HepG2 (cell line): Measurements from ENCODE around the gene LRP5. TPM values are rescaled to one million over a fixed set of nuclear protein-coding genes. Genes with fewer than 3 reads are reported as not detected.

Source experiments
- ATAC-seq: fragments of 200-7000 bp; cut with Tn5 transposase; 3 replicates; pipeline ENCODE4 v1.9.1; 2020; ENCODE audit warnings: mild to moderate bottlenecking, moderate library complexity
- BruUV-seq: library from RNA; stranded (reverse); fragments of 400-500 nt; replicated peaks from 2 replicates; lab custom pipeline; 2021; lab: Mats Ljungman, UMichigan
- CTCF ChIA-PET: fragments of 300-600 bp; formaldehyde crosslinking; extraction: SDS; loops from one replicate; lab custom pipeline; 2021; ENCODE audit warnings: low total read pairs, inconsistent platforms, low intra/inter-chr PET ratio; lab: Yijun Ruan, JAX
- POLR2A ChIA-PET: fragments of 350-600 bp; sonication (Branson Sonifier 250); formaldehyde crosslinking; loops from one replicate; lab custom pipeline; 2020; ENCODE audit warnings: antibody characterized with exemption, inconsistent platforms; lab: Yijun Ruan, JAX
- DNase-seq: peaks from one replicate; pipeline ENCODE4 v3.0.0-alpha.2; 2015; ENCODE audit warnings: low spot score
- FAIRE-seq: peaks from 3 replicates; lab custom pipeline; 2011; peaks lifted over from hg19 to GRCh38; lab: Jason Lieb, UNC
- H2AFZ ChIP-seq: one replicate; pipeline ENCODE4 v1.6.1; 2011; ENCODE audit warnings: low read length, inconsistent platforms
- H3K27ac ChIP-seq: fragments of 300-600 bp; 3 replicates; pipeline ENCODE4 v1.8.0; 2011; ENCODE audit warnings: mixed run types, mild to moderate bottlenecking, mixed read lengths, low read length, inconsistent platforms; ENCODE audit not compliant: insufficient read depth; ENCODE audit errors: extremely low read length
- H3K27me3 ChIP-seq, 2 experiments: fragments of 200-600 bp in 1 of 2; 2 replicates in 1 of 2; 3 replicates in 1 of 2; pipeline versions ENCODE4 v1.6.0 to v1.8.0; 2011; ENCODE audit warnings: low read length in 2 of 2, mild to moderate bottlenecking in 2 of 2, moderate library complexity in 2 of 2, inconsistent platforms in 1 of 2; ENCODE audit not compliant: insufficient read depth in 2 of 2, control insufficient read depth in 1 of 2
- H3K36me3 ChIP-seq, 2 experiments: fragments of 200-600 bp in 1 of 2; replicated peaks in 1 of 2; 2 replicates in 1 of 2; 3 replicates in 1 of 2; pipeline versions ENCODE4 v1.5.1 to v1.8.0; 2011; ENCODE audit warnings: low read length in 2 of 2, inconsistent platforms in 1 of 2; ENCODE audit not compliant: insufficient read depth in 2 of 2, control insufficient read depth in 1 of 2
- H3K4me1 ChIP-seq: 2 replicates; pipeline ENCODE4 v1.5.1; 2012; ENCODE audit warnings: low read length, inconsistent platforms; ENCODE audit not compliant: insufficient read depth
- H3K4me2 ChIP-seq: 2 replicates; pipeline ENCODE4 v1.6.0; 2011; ENCODE audit warnings: low read depth, low read length, inconsistent platforms
- H3K4me3 ChIP-seq, 3 experiments: fragments of 200-600 bp in 1 of 3; sonication (generic), shearing (Covaris generic) in 1 of 3; replicated peaks in 1 of 3; 2 replicates each; pipeline ENCODE4 v1.5.1; 2011 to 2016; ENCODE audit warnings: low read length in 3 of 3, inconsistent platforms in 2 of 3, low read depth in 2 of 3, mild to moderate bottlenecking in 2 of 3, control low read depth in 1 of 3, mixed read lengths in 1 of 3; ENCODE audit not compliant: insufficient read depth in 1 of 3
- H3K79me2 ChIP-seq: one replicate; pipeline ENCODE4 v1.6.1; 2011; ENCODE audit warnings: low read length, inconsistent platforms; ENCODE audit not compliant: insufficient read depth
- H3K9ac ChIP-seq: 2 replicates; pipeline ENCODE4 v1.6.0; 2011; ENCODE audit warnings: mild to moderate bottlenecking, low read depth, low read length, inconsistent platforms; ENCODE audit not compliant: insufficient read depth
- H3K9me3 ChIP-seq: 2 replicates; pipeline ENCODE4 v1.5.1; 2012; ENCODE audit warnings: mild to moderate bottlenecking, low read length
- H4K20me1 ChIP-seq: 2 replicates; pipeline ENCODE4 v1.6.0; 2011; ENCODE audit warnings: inconsistent platforms, mild to moderate bottlenecking, low read length, moderate library complexity; ENCODE audit not compliant: insufficient read depth
- ATF7 ChIP-seq, 2 experiments: fragments of 450-650 bp in 1 of 2; sonication (generic) in 1 of 2; formaldehyde crosslinking in 1 of 2; IDR thresholded peaks; 2 replicates each; pipeline versions ENCODE4 v1.4.0 to v1.6.1; 2016 to 2020; ENCODE audit warnings: antibody characterized with exemption in 1 of 2, mild to moderate bottlenecking in 1 of 2, missing genetic modification reagents in 1 of 2
- CREB1 ChIP-seq, 2 experiments: fragments of 450-650 bp in 1 of 2; IDR thresholded peaks; 2 replicates each; pipeline ENCODE4 v1.6.1; 2016 to 2017; ENCODE audit warnings: control low read depth in 1 of 2, mild to moderate bottlenecking in 1 of 2, missing compliant biosample characterization in 1 of 2, missing genetic modification characterization in 1 of 2
- FLYWCH1 ChIP-seq: sonication (generic); formaldehyde crosslinking; IDR thresholded peaks from 2 replicates; pipeline ENCODE4 v1.8.1; 2023; ENCODE audit warnings: mild to moderate bottlenecking, missing genetic modification reagents
- LCORL ChIP-seq, 2 experiments: fragments of 450-650 bp in 1 of 2; sonication (generic) in 1 of 2; formaldehyde crosslinking in 1 of 2; IDR thresholded peaks; 2 replicates each; pipeline versions ENCODE4 v1.5.0 to v1.6.1; 2017 to 2020; ENCODE audit warnings: antibody characterized with exemption in 1 of 2, missing genetic modification reagents in 1 of 2
- SP2 ChIP-seq: sonication (generic); formaldehyde crosslinking; IDR thresholded peaks from 2 replicates; pipeline ENCODE4 v1.5.1; 2020; ENCODE audit warnings: mild to moderate bottlenecking, missing genetic modification reagents
- ZNF205 ChIP-seq: IDR thresholded peaks from 2 replicates; pipeline ENCODE4 v1.6.1; 2018; ENCODE audit warnings: missing biosample characterization, missing genetic modification reagents
- ZNF460 ChIP-seq: sonication (generic); formaldehyde crosslinking; IDR thresholded peaks from 2 replicates; pipeline ENCODE4 v1.5.1; 2020; ENCODE audit warnings: missing genetic modification reagents, mild to moderate bottlenecking, borderline replicate concordance
- ZNF501 ChIP-seq: sonication (generic); formaldehyde crosslinking; IDR thresholded peaks from 2 replicates; pipeline ENCODE4 v1.5.1; 2020; ENCODE audit warnings: mild to moderate bottlenecking, moderate library complexity, missing genetic modification reagents
- ZNF607 ChIP-seq: sonication (generic); formaldehyde crosslinking; IDR thresholded peaks from 2 replicates; pipeline ENCODE4 v1.5.1; 2020; ENCODE audit warnings: missing genetic modification reagents, mild to moderate bottlenecking, borderline replicate concordance
- ZNF891 ChIP-seq: sonication (generic); formaldehyde crosslinking; IDR thresholded peaks from 2 replicates; pipeline ENCODE4 v1.5.0; 2020; ENCODE audit warnings: mild to moderate bottlenecking, missing genetic modification reagents
- WGBS: methylation state at CpG from one replicate; pipeline ENCODE4 v1.1.6; 2017; ENCODE audit warnings: low lambda C conversion rate; 5-methylcytosine and 5-hydroxymethylcytosine counted together
- in situ Hi-C: cut with HindIII; loops from 2 replicates; pipeline ENCODE4 v1.10.0; 2017; ENCODE audit warnings: low pct_unique_long_range_greater_than_20kb; ENCODE audit not compliant: extremely low pct_ligation_motif_present
- intact Hi-C: fragments of 100-400 bp; cut with micrococcal nuclease; formaldehyde crosslinking; loops from one replicate; pipeline ENCODE4 v1.10.0; 2022; ENCODE audit not compliant: unreplicated experiment
- polyA plus RNA-seq, 8 experiments: library from polyadenylated mRNA; depleted of rRNA in 3 of 8; stranded (reverse) in 7 of 8; unstranded in 1 of 8; fragments of >200 nt; fragmentation: Illumina TruSeq in 4 of 8; extraction: Trizol in 4 of 8; gene quantifications; 2 replicates each; pipeline versions ENCODE4 v1.2.1 to v1.2.3, GENCODE V29; 2011 to 2016; ENCODE audit warnings: low read depth in 4 of 8, missing spikeins in 1 of 8, mixed read lengths in 1 of 8; ENCODE audit not compliant: insufficient read depth in 1 of 8
- total RNA-seq, 5 experiments: library from RNA; depleted of rRNA; stranded (reverse); fragments of >200 nt; fragmentation: Illumina TruSeq; extraction: Trizol; gene quantifications; 2 replicates each; pipeline ENCODE4 v1.2.3, GENCODE V29; 2016; ENCODE audit warnings: low read depth in 1 of 5
- TF ChIP-seq, protein P1 (sequence below): IDR thresholded peaks from 2 replicates; pipeline ENCODE4 v1.6.1; 2016; ENCODE audit warnings: low read depth, borderline replicate concordance
- TF ChIP-seq, protein P2 (sequence below): sonication (generic); formaldehyde crosslinking; IDR thresholded peaks from 2 replicates; pipeline ENCODE4 v1.8.0; 2022; ENCODE audit warnings: missing genetic modification reagents, mild to moderate bottlenecking, borderline replicate concordance
- TF ChIP-seq, protein P3 (sequence below): sonication (generic); formaldehyde crosslinking; IDR thresholded peaks from 2 replicates; pipeline ENCODE4 v1.5.1; 2020; ENCODE audit warnings: mild to moderate bottlenecking, moderate library complexity, missing genetic modification reagents
- TF ChIP-seq, protein P4 (sequence below): sonication (generic); formaldehyde crosslinking; IDR thresholded peaks from 2 replicates; pipeline ENCODE4 v1.5.0; 2020; ENCODE audit warnings: mild to moderate bottlenecking, missing genetic modification reagents, moderate library complexity

LRP5 gene
- total and polyA plus RNA-seq, 2 of the 13 experiments (the other 11 are each of a cell fraction or from before 2014, with no cell fraction given): 40.4 to 64.0 TPM

DNA sequence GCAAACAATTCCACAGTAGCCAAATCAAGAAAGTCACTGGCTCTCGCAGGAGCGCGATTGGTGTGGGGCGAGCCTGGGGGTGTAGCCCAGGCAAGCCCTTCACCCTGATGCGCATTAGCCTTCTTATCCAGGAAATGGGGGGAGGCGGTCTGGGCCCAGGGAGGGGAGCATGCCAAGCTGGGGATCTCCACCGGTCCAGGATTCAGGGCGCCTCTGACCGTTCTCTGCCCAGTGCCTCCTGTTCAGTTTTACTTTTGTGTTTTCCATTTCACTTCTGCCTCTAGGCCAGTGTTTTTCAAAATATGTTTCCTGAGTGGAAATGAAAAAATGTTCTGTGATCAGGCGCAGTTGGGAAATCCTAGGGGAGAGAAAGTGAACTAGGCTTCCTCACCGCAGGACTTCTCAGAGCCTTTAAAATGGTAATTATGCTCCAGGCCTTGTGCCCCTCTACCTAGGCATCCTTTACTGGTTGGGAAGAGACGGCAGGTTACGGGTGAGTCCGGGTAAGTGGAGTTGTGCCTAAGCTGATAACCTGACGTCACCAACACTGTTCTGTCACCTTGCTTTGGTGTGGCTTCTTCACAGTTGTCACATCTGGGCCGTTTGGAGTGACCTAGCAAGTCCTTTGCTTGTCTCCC, 18.4 kb downstream of the LRP5 start (continued):
- TF ChIP-seq CREB1 (IDR thresholded peaks at IDR 0.05): peak; percentile 89
- no peak for TF ChIP-seq CREB1 (CRISPR knock-in tag; IDR thresholded peaks at IDR 0.05)
- 0 out of 2 replicates have a peak, but pooled peaks have one; percentile 4 for TF ChIP-seq SP2
- TF ChIP-seq, protein P1, sequence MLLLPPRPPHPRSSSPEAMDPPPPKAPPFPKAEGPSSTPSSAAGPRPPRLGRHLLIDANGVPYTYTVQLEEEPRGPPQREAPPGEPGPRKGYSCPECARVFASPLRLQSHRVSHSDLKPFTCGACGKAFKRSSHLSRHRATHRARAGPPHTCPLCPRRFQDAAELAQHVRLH: no peak
- TF ChIP-seq, protein P2, sequence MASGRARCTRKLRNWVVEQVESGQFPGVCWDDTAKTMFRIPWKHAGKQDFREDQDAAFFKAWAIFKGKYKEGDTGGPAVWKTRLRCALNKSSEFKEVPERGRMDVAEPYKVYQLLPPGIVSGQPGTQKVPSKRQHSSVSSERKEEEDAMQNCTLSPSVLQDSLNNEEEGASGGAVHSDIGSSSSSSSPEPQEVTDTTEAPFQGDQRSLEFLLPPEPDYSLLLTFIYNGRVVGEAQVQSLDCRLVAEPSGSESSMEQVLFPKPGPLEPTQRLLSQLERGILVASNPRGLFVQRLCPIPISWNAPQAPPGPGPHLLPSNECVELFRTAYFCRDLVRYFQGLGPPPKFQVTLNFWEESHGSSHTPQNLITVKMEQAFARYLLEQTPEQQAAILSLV: peak; percentile 67; the same call in 1 of the 2 replicates
- TF ChIP-seq ATF7 (IDR thresholded peaks at IDR 0.05): 0 out of 2 replicates have a peak, but pooled peaks have one; percentile 48
- no peak for TF ChIP-seq ATF7 (CRISPR knock-in tag; IDR thresholded peaks at IDR 0.05)

DNA sequence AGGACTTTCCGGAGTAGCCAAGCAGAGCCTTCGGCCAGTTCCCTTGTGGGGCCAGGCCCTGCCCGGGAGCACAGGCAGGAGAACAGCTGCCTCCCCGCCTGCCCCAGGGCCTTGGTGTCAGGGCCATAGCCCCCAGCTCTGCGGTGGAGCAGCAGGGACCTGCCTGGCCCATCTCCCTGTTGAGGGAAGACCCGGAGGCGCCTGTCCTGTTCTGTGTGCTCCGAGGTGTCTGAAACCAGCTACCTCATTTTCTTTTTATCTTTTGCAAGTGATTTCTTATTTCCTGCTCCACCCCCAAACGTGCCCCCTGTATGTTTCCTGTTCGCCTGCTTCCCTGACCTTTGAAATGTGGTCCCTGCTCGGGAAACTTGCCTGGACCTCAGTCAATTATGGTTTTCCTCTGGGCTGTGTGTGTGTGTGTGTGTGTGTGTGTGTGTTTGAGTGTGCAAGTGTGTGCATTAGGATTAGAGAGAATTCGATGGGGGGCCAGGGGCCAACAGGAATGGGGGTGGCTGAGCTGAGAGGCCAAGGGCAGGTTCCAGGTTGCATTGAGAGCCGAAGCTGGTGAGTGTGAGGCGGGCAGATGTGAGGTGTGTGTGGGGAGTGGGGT, 19.1 kb downstream of the LRP5 start:
- ATAC-seq: peak; percentile 66
- H3K4me2 ChIP-seq: peak overlapping the region; percentile 68
- ChIA-PET POLR2A (interaction anchor here (1.1 to 8.9 kb wide), 9 partner anchors 10 to 60 kb away, joined by 3 to 106 read pairs (median 6); partner anchors contain the start of gene C11orf24), CTCF (no interaction called here)
- WGBS: 7% methylated on average over 9 of the region's 14 CpGs
- no peaks in the 10 kb centered on the region for H3K27me3 ChIP-seq
- FAIRE-seq: peak; percentile 79
- in situ Hi-C loops: no loop called here
- BruUV-seq: no TSS peak
- H3K79me2 ChIP-seq: peaks cover 97% of the 10 kb centered on the region
- no peak overlapping the region for H2AFZ ChIP-seq
- peak; percentile 88 for DNase-seq
- peak overlapping the region; percentile 54 for H3K9ac ChIP-seq
- H3K36me3 ChIP-seq: peaks cover 4 to 16% of the 10 kb centered on the region in 2 experiments
- no peaks in the 10 kb centered on the region for H3K9me3 ChIP-seq
- peaks cover 21% of the 10 kb centered on the region for H4K20me1 ChIP-seq
- peak overlapping the region in 1 of 3 experiments; percentile 40; a peak in 3 of 6 replicates for H3K4me3 ChIP-seq
- intact Hi-C loops: no loop called here
- peaks cover 98% of the 10 kb centered on the region for H3K4me1 ChIP-seq
- peak overlapping the region; percentile 82 for H3K27ac ChIP-seq
- TF ChIP-seq FLYWCH1 (no peak), LCORL (IDR thresholded peaks at IDR 0.05) (0 out of 2 replicates have a peak, but pooled peaks have one; percentile 19), LCORL (CRISPR knock-in tag; IDR thresholded peaks at IDR 0.05) (peak; percentile 86), ZNF205 (peak; percentile 51; the same call in 1 of the 2 replicates), ZNF460 (no peak), ZNF607 (CRISPR knock-in tag) (peak; percentile 73; the same call in 1 of the 2 replicates), ZNF501 (CRISPR knock-in tag) (peak; percentile 60; the same call in 1 of the 2 replicates), ZNF891 (peak; percentile 39; the same call in 1 of the 2 replicates)
- TF ChIP-seq, protein P3, sequence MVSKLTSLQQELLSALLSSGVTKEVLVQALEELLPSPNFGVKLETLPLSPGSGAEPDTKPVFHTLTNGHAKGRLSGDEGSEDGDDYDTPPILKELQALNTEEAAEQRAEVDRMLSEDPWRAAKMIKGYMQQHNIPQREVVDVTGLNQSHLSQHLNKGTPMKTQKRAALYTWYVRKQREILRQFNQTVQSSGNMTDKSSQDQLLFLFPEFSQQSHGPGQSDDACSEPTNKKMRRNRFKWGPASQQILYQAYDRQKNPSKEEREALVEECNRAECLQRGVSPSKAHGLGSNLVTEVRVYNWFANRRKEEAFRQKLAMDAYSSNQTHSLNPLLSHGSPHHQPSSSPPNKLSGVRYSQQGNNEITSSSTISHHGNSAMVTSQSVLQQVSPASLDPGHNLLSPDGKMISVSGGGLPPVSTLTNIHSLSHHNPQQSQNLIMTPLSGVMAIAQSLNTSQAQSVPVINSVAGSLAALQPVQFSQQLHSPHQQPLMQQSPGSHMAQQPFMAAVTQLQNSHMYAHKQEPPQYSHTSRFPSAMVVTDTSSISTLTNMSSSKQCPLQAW: peak; percentile 68
- TF ChIP-seq, protein P4, sequence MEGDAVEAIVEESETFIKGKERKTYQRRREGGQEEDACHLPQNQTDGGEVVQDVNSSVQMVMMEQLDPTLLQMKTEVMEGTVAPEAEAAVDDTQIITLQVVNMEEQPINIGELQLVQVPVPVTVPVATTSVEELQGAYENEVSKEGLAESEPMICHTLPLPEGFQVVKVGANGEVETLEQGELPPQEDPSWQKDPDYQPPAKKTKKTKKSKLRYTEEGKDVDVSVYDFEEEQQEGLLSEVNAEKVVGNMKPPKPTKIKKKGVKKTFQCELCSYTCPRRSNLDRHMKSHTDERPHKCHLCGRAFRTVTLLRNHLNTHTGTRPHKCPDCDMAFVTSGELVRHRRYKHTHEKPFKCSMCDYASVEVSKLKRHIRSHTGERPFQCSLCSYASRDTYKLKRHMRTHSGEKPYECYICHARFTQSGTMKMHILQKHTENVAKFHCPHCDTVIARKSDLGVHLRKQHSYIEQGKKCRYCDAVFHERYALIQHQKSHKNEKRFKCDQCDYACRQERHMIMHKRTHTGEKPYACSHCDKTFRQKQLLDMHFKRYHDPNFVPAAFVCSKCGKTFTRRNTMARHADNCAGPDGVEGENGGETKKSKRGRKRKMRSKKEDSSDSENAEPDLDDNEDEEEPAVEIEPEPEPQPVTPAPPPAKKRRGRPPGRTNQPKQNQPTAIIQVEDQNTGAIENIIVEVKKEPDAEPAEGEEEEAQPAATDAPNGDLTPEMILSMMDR (CRISPR knock-in tag): no peak
